ENCODE results near the gene SYT1.

DNA sequence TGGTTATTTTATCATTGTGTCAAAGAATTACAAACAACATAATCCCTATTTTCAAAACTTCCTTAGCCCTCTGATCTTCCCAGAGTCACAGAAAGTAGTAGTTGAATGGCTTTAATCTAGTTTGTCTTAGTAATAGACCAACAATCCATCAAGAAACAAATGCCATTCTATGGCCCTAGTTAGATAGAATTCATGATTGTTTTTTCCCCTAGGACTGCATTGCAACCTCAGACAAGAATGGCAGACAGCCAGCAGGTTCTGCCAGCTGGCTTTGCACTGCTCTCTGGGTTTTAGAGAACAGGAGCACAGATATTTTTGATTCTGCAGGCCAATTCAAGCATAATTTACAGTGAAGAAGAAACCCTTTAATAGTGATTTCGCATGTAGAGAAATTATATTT lies 33.8 kb downstream of the SYT1 start:
- TF ChIP-seq, protein P1, sequence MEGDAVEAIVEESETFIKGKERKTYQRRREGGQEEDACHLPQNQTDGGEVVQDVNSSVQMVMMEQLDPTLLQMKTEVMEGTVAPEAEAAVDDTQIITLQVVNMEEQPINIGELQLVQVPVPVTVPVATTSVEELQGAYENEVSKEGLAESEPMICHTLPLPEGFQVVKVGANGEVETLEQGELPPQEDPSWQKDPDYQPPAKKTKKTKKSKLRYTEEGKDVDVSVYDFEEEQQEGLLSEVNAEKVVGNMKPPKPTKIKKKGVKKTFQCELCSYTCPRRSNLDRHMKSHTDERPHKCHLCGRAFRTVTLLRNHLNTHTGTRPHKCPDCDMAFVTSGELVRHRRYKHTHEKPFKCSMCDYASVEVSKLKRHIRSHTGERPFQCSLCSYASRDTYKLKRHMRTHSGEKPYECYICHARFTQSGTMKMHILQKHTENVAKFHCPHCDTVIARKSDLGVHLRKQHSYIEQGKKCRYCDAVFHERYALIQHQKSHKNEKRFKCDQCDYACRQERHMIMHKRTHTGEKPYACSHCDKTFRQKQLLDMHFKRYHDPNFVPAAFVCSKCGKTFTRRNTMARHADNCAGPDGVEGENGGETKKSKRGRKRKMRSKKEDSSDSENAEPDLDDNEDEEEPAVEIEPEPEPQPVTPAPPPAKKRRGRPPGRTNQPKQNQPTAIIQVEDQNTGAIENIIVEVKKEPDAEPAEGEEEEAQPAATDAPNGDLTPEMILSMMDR (IDR thresholded peaks at IDR 0.05; ENCODE audit: insufficient read depth, low read depth, low read length), result no peak
- TF ChIP-seq EZH2 (IDR thresholded peaks at IDR 0.05; ENCODE audit: insufficient read depth, low read length), result no peak

Data from astrocyte (in vitro differentiated cells and primary cell).